ENCODE results near the gene TRIP13.
A peak's percentile ranks its signal among the peaks of the same experiment; 100 is the strongest.
"Not testable (repeated sequence)": the region's sequence is repeated elsewhere in the genome, so short reads cannot be mapped to it uniquely, and the experiment has no call there.

TRIP13 gene, protein sequence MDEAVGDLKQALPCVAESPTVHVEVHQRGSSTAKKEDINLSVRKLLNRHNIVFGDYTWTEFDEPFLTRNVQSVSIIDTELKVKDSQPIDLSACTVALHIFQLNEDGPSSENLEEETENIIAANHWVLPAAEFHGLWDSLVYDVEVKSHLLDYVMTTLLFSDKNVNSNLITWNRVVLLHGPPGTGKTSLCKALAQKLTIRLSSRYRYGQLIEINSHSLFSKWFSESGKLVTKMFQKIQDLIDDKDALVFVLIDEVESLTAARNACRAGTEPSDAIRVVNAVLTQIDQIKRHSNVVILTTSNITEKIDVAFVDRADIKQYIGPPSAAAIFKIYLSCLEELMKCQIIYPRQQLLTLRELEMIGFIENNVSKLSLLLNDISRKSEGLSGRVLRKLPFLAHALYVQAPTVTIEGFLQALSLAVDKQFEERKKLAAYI

GRCh38 chr5:892394-893136 is at the start of gene TRIP13, which contains the start of gene BRD9:
TRIP13 (plus strand) TSS chr5:892884; CDS start chr5:892999, 115 bp downstream.
BRD9 (minus strand) TSS chr5:892801; CDS start chr5:892657, 144 bp downstream.
- DNase-seq (ENCODE audit: low read depth): peak; percentile 51

GRCh38 chr5:843371-843770 is 49.3 kb upstream of the TRIP13 start:
- not testable (repeated sequence) for DNase-seq (ENCODE audit: low read depth)

GRCh38 chr5:843926-844325 is 48.8 kb upstream of the TRIP13 start:
- not testable (repeated sequence) for DNase-seq (ENCODE audit: low read depth)

GRCh38 chr5:844426-844825 is 48.3 kb upstream of the TRIP13 start:
- DNase-seq (ENCODE audit: low read depth): not testable (repeated sequence)

- DNase-seq (ENCODE audit: low read depth): not testable (repeated sequence)
Measured at GRCh38 chr5:845031-845675, 47.5 kb upstream of the TRIP13 start.

GRCh38 chr5:845676-846601 is 46.7 kb upstream of the TRIP13 start:
- DNase-seq (ENCODE audit: low read depth): not testable (repeated sequence)

DNA sequence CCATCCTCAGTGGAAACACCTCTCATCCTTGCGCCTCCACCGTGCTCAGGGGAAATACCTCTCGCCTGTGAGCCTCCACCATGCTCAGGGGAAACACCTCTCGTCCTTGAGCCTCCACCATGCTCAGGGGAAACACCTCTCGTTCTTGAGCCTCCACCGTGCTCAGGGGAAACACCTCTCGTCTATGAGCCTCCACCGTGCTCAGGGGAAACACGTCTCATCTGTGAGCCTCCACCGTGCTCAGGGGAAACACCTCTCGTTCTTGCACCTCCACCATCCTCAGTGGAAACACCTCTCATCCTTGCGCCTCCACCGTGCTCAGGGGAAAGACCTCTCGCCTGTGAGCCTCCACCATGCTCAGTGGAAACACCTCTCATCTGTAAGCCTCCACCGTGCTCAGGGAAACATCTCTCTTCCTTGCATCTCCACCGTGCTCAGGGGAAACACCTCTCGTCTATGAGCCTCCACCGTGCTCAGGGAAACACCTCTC is 46.0 kb upstream of the TRIP13 start:
- not testable (repeated sequence) for DNase-seq (ENCODE audit: low read depth)

DNA sequence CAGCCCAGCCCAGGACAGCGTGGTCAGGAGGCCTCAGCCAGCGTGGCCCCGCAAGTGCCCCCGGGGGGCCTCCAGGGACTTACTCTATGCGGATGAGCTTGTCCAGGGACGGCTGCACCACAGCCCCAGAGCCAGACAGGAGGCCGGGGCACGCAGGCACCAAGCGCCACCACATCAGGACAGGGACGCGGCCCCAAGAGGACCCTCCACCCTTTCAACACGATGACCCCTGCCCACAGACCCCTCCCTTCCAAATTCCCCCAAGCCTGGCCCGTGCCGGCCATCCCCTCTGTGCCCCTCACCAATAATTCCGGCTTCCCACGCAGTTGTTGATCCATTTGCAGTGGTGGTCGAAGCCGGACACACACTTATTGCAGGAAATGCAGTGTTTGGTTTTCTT is 45.5 kb upstream of the TRIP13 start:
- DNase-seq (ENCODE audit: low read depth): not testable (repeated sequence)

- not testable (repeated sequence) for DNase-seq (ENCODE audit: low read depth)
Measured at GRCh38 chr5:847736-848135, 44.9 kb upstream of the TRIP13 start.

GRCh38 chr5:848671-849111 is 44.0 kb upstream of the TRIP13 start:
- no peak for DNase-seq (ENCODE audit: low read depth)

DNA sequence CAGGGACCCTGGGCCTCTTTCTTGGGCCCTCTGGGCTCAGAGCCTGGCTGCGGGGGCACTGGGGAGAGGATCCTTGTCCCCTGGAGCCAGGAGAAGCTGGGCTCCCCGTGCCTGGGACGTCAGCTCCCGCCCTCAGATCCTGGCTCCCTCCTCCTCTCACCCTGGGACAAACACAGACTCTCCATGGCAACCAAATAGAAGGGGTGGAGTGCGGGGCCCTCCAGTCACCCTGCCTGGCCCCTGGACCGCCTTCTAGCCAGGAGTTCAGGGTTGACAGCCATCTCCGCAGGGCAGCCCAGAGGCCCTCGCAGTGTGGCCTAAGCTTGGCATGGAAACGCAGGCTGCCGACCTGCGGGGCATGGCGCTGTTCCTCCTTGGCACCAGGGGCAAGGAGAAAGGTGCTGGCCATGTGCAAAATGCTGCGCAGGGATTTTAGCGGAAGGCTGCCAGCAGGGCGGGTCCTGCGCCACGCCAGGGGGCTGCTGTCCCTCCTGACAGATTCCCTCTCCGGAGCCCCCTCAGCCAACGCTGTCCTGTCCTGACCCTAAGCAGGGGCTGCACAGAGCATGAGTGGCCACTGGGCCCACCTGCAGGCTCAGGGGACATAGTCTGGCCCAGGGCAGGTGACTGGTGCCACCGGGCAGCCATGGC is 42.9 kb upstream of the TRIP13 start:
- DNase-seq (ENCODE audit: low read depth): no peak

DNA sequence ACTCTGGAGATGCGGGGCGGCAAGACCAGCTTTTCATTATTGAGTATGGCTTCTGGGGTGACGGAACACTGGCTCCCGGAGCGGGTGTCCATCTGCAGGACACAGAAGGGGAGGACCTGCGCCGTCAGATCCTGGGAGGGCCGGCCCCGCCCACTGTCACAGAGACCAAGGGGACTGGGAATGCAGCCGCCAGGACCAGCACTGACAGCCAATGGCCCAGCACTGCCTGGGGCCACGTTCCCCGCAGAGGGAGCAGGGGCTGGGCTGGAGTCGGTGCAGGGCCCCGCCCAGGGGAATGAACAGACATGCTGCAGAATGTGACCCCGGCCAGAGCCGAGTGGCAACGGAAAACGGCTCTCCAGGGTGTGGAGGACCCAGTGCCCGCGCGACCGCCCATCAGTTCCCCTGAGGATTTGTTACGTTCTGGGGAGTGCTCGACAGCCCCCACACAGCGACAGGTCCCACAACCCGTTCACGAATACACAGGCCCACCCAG is 42.1 kb upstream of the TRIP13 start, which contains the start of gene ZDHHC11:
Gene ZDHHC11 (minus strand): TSS at position 476 of the 496 bp plus-strand sequence. CDS start 384 bp downstream, at position 92.
- DNase-seq (ENCODE audit: low read depth): no peak

DNA sequence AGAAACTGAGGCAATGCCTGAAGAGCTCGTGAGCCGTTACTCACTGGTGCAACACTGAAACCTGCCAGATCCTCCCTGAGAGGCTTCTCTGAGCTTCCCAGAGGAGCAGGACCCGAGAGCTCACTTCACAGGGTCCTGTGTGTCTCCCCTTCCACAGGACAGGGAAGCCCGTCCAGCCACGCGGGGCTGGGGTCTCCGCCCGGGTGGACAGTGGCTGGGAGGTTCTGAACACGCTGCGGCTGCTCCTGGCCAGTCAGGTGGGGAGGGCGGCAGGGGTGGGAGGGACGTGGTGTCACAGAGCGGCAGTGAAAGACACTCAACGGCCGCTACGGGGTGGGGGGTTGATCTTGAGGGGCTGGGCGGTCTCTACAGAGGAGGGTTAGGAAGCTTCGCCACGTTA is 41.6 kb upstream of the TRIP13 start:
- no peak for DNase-seq (ENCODE audit: low read depth)

GRCh38 chr5:851553-851952 is 41.1 kb upstream of the TRIP13 start:
- DNase-seq (ENCODE audit: low read depth): no peak

DNA sequence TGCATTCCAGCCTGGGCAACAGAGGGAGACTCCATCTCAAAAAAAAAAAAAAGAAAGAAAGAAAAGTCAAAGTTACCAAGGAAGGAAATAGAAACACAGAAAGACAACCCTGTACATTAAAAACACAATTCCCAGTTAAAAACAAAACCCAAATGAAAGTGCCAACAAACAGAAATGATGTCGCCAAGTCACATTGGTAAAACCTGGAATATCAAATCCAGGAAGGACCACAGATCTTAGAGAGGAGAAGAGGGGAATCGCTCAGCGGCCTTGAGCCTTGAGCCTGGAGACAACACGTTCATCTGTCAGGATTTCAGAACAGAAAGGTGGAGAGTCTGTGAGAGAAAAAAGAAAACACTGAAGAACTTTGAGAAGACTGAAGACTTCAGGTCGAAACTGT is 40.7 kb upstream of the TRIP13 start:
- no peak for DNase-seq (ENCODE audit: low read depth)

GRCh38 chr5:852431-853401 is 40.0 kb upstream of the TRIP13 start:
- no peak for DNase-seq (ENCODE audit: low read depth)

GRCh38 chr5:853416-854090 is 39.1 kb upstream of the TRIP13 start:
- not testable (repeated sequence) for DNase-seq (ENCODE audit: low read depth)

GRCh38 chr5:854217-854616 is 38.5 kb upstream of the TRIP13 start:
- no peak for DNase-seq (ENCODE audit: low read depth)

Data from stimulated activated CD8-positive, alpha-beta memory T cell treated with anti-CD3 and anti-CD28 coated beads, Interleukin-15, amount 100 ng/mL, for 1 hour (primary cell).